Neuronal stem cell (in vitro differentiated cells): ENCODE data around the gene LRMDA.
A peak's percentile ranks its signal among the peaks of the same experiment; 100 is the strongest.

Experiments used
- DNase-seq: peaks from one replicate; pipeline ENCODE4 v3.0.0-alpha.2; 2013; ENCODE audit warnings: low spot score
- H2AFZ ChIP-seq: one replicate; pipeline ENCODE4 v1.6.1; 2013; ENCODE audit warnings: mild to moderate bottlenecking, low read length, inconsistent platforms
- H2AK5ac ChIP-seq: 2 replicates; pipeline ENCODE4 v1.6.1; 2013; ENCODE audit warnings: low read depth, mild to moderate bottlenecking, inconsistent platforms, low read length, moderate library complexity, mixed read lengths
- H2BK120ac ChIP-seq: 2 replicates; pipeline ENCODE4 v1.6.1; 2013; ENCODE audit warnings: low read depth, mild to moderate bottlenecking, inconsistent platforms, low read length, moderate library complexity, mixed read lengths
- H2BK12ac ChIP-seq: one replicate; pipeline ENCODE4 v1.6.1; 2013; ENCODE audit warnings: low read length, inconsistent platforms
- H2BK15ac ChIP-seq: 2 replicates; pipeline ENCODE4 v1.6.1; 2013; ENCODE audit warnings: mild to moderate bottlenecking, low read length, inconsistent platforms, mixed read lengths
- H2BK5ac ChIP-seq: one replicate; pipeline ENCODE4 v1.6.1; 2013; ENCODE audit warnings: inconsistent platforms, mild to moderate bottlenecking, low read length, moderate library complexity
- H3K14ac ChIP-seq: one replicate; pipeline ENCODE4 v1.6.1; 2013; ENCODE audit warnings: low read length, inconsistent platforms
- H3K18ac ChIP-seq: 2 replicates; pipeline ENCODE4 v1.6.1; 2013; ENCODE audit warnings: low read length, inconsistent platforms
- H3K23ac ChIP-seq: 2 replicates; pipeline ENCODE4 v1.6.1; 2013; ENCODE audit warnings: low read depth, mild to moderate bottlenecking, mixed read lengths, low read length, inconsistent platforms; ENCODE audit not compliant: poor library complexity
- H3K27ac ChIP-seq: replicated peaks from 3 replicates; pipeline ENCODE4 v1.5.1; 2013; ENCODE audit warnings: low read length, inconsistent platforms
- H3K27me3 ChIP-seq, 3 experiments: 2 replicates each; pipeline ENCODE4 v1.6.1; 2013; ENCODE audit warnings: low read length in 3 of 3, mild to moderate bottlenecking in 2 of 3, inconsistent platforms in 1 of 3, low read depth in 1 of 3, mixed read lengths in 1 of 3, moderate library complexity in 1 of 3; ENCODE audit not compliant: control insufficient read depth in 3 of 3, insufficient read depth in 3 of 3
- H3K36me3 ChIP-seq, 2 donors: replicated peaks in 1 of 2; 2 replicates each; pipeline ENCODE4 v1.6.1; 2013; ENCODE audit warnings: low read length in 2 of 2; ENCODE audit not compliant: control insufficient read depth in 2 of 2, insufficient read depth in 2 of 2
- H3K4ac ChIP-seq: 2 replicates; pipeline ENCODE4 v1.6.1; 2013; ENCODE audit warnings: inconsistent platforms, mild to moderate bottlenecking, low read length, moderate library complexity
- H3K4me1 ChIP-seq, 2 donors: 1 replicate in 1 of 2; 2 replicates in 1 of 2; pipeline ENCODE4 v1.6.1; 2013; ENCODE audit warnings: low read length in 2 of 2, low read depth in 1 of 2; ENCODE audit not compliant: control insufficient read depth in 2 of 2, insufficient read depth in 1 of 2
- H3K4me2 ChIP-seq: one replicate; pipeline ENCODE4 v1.6.1; 2013; ENCODE audit warnings: mild to moderate bottlenecking, low read length, inconsistent platforms; ENCODE audit not compliant: insufficient read depth, poor library complexity, severe bottlenecking
- H3K4me3 ChIP-seq, 2 donors: 2 replicates each; pipeline ENCODE4 v1.5.1; 2013; ENCODE audit warnings: low read length in 2 of 2, mild to moderate bottlenecking in 2 of 2, inconsistent platforms in 1 of 2, moderate library complexity in 1 of 2
- H3K79me1 ChIP-seq: one replicate; pipeline ENCODE4 v1.6.1; 2013; ENCODE audit warnings: low read depth, mild to moderate bottlenecking, inconsistent platforms, low read length, moderate library complexity
- H3K9ac ChIP-seq: one replicate; pipeline ENCODE4 v1.6.1; 2013; ENCODE audit warnings: mild to moderate bottlenecking, low read depth, low read length, inconsistent platforms; ENCODE audit not compliant: poor library complexity
- H3K9me3 ChIP-seq, 2 donors: replicated peaks in 1 of 2; 2 replicates each; pipeline versions ENCODE3 to v1.6.1; 2013; ENCODE audit warnings: low read length in 2 of 2, mild to moderate bottlenecking in 2 of 2, inconsistent platforms in 1 of 2, low read depth in 1 of 2, mixed read lengths in 1 of 2, moderate library complexity in 1 of 2; ENCODE audit not compliant: control insufficient read depth in 2 of 2, insufficient read depth in 1 of 2
- H4K8ac ChIP-seq: one replicate; pipeline ENCODE4 v1.6.1; 2013; ENCODE audit warnings: low read depth, mild to moderate bottlenecking, inconsistent platforms, low read length, moderate library complexity
- H4K91ac ChIP-seq: one replicate; pipeline ENCODE4 v1.6.1; 2013; ENCODE audit warnings: low read length, low read depth, mild to moderate bottlenecking, inconsistent platforms; ENCODE audit not compliant: poor library complexity
- WGBS, 2 donors: extraction: QIAGEN DNeasy Blood & Tissue Kit; methylation state at CpG; one replicate each; pipeline ENCODE4 v1.1.7; 2013; ENCODE audit warnings: missing lambda C conversion rate in 2 of 2, mixed read lengths in 1 of 2; ENCODE audit not compliant: insufficient read length in 2 of 2, insufficient replicate concordance in 1 of 2; ENCODE audit errors: extremely low coverage in 2 of 2; 5-methylcytosine and 5-hydroxymethylcytosine counted together

Gene LRMDA

GRCh38 chr10:75398200-75398691, 33.2 kb upstream of the LRMDA start:
- H2BK5ac ChIP-seq, result no peak overlapping the region
- H4K8ac ChIP-seq, result no peak overlapping the region
- H2BK12ac ChIP-seq, result no peak overlapping the region
- no peak overlapping the region for H2BK120ac ChIP-seq
- H3K4me3 ChIP-seq, result peak overlapping the region in 1 of 2 donors; percentile 79
- H3K4me2 ChIP-seq, result peak overlapping the region; percentile 100
- H3K4ac ChIP-seq, result no peak overlapping the region
- no peak overlapping the region for H3K18ac ChIP-seq
- H3K14ac ChIP-seq, result no peak overlapping the region
- H3K36me3 ChIP-seq, result peaks cover 0 to 24% of the 10 kb centered on the region in 2 donors
- no peak overlapping the region for H2AFZ ChIP-seq
- peak overlapping the region; percentile 67 for H2BK15ac ChIP-seq
- no peak overlapping the region for H4K91ac ChIP-seq
- peak overlapping the region; percentile 86 for H3K9ac ChIP-seq
- H3K9me3 ChIP-seq, result peaks cover 0 to 2% of the 10 kb centered on the region in 2 donors
- H3K27ac ChIP-seq, result no peak overlapping the region
- peak overlapping the region; percentile 16 for H3K23ac ChIP-seq
- DNase-seq, result no peak
- peaks cover 0 to 50% (median 16%) of the 10 kb centered on the region in 3 experiments for H3K27me3 ChIP-seq
- H3K79me1 ChIP-seq, result peaks cover 20% of the 10 kb centered on the region
- peaks cover 5 to 13% of the 10 kb centered on the region in 2 donors for H3K4me1 ChIP-seq
- no CpG with 5 or more reads among the region's 17 CpGs for WGBS, 2 donors
- no peak overlapping the region for H2AK5ac ChIP-seq

DNA sequence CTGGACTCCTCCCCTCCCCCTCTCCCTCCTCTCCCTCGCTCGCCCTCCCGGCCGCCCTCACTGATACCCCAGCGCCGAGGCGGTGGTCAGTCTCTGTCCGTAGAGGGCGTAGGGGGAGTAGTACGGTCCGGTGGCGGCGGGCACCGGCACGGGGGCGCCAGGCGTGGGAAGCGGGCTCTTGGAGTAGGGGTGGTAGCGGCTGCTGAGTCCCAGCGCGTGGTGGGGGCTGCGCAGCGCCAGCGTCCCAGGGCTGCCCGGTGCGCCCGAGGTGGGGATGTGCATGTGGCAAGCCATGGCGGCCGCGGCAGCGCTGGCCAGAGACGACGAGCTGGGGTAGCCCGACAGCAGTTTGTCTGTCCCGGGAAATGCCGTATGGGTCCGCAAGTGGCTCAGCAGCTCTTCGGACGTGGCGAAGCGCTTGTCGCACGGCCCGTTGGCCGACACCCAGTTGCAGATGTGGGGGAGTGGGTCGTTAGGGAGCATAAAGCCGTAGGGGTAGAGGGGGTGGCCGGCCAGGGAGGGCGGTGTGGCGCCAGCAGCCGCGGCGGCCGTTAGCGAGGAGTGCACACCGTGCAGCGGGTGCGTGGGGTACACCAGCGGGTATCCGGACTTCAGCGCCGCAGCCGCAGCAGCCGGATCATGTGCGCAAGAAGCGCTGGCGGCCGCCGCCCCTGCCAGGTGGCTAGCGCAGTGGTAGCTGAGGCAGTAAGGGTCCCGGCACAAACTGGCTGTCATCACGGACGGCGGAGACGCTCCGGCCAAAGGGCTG, 32.5 kb upstream of the LRMDA start:
- Histone ChIP-seq H3K4me3 (peak overlapping the region; percentile 59 to 79), H3K23ac (peak overlapping the region; percentile 16), H3K27me3 (peaks cover 0 to 50% (median 16%) of the 10 kb centered on the region in 3 experiments)

DNA sequence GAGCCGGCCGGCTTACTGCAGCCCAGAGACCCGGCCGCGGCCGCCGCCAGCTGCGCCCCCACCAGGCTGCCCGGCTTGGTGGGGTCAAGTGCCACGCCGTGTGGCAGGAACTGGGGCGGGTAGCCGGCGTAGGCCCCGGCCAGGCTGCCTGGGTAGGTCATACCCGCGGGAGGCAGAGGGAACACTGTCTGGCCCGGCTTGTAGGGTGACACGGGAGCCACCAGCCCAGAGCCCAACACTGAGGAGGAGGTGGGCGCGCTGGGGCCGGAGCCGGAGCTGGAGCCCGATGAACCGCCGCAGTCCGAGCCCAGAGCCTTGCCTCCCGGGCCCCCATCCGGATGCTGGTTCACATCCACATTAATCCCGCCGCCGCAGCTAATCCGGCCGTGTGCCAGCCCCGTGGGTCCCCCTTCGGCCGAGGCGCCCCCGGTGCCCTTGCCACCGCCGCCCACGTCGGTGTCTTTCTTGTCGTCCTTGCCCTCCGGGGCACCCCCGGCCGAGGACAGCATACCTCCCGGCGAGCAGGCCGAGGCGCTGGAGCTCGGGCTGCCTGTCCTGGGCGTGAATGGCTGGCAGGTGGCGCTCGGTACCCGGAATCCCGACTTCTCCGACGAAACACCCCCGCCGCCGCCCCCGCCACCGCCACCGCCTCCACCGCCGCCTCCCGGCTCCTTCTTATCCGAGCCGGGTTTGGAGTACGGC, 31.8 kb upstream of the LRMDA start:
- Histone ChIP-seq H3K4me2 (peak overlapping the region; percentile 100), H4K8ac (no peak overlapping the region), H3K27me3 (peaks cover 0 to 51% (median 16%) of the 10 kb centered on the region in 3 experiments), H2AFZ (peak overlapping the region; percentile 100), H2BK120ac (peak overlapping the region; percentile 91), H3K14ac (peak overlapping the region; percentile 25), H3K36me3 (peaks cover 0 to 24% of the 10 kb centered on the region in 2 donors), H3K4me3 (peak overlapping the region; percentile 59 to 88), H3K18ac (peak overlapping the region; percentile 98), H3K27ac (no peak overlapping the region), H3K4me1 (peaks cover 8 to 15% of the 10 kb centered on the region in 2 donors), H3K9ac (peak overlapping the region; percentile 86), H3K4ac (no peak overlapping the region), H2BK5ac (peak overlapping the region; percentile 94), H3K9me3 (peaks cover 0 to 2% of the 10 kb centered on the region in 2 donors), H4K91ac (no peak overlapping the region), H3K23ac (peak overlapping the region; percentile 55), H2AK5ac (peak overlapping the region; percentile 70), H2BK12ac (no peak overlapping the region), H3K79me1 (peaks cover 20% of the 10 kb centered on the region), H2BK15ac (peak overlapping the region; percentile 89)
- WGBS, 2 donors, result no CpG with 5 or more reads among the region's 71 CpGs
- DNase-seq, result peak; percentile 75

More for the DNA sequence above, 32.5 kb upstream of the LRMDA start:
- no peak overlapping the region for H3K27ac ChIP-seq
- no peak overlapping the region for H2BK12ac ChIP-seq
- peak overlapping the region; percentile 67 for H2BK15ac ChIP-seq
- peak overlapping the region; percentile 86 for H3K9ac ChIP-seq
- H3K4me2 ChIP-seq, result peak overlapping the region; percentile 100
- peak overlapping the region; percentile 70 for H2AK5ac ChIP-seq
- DNase-seq, result peak; percentile 47
- H3K9me3 ChIP-seq, result peaks cover 0 to 2% of the 10 kb centered on the region in 2 donors
- no peak overlapping the region for H2AFZ ChIP-seq
- H4K91ac ChIP-seq, result no peak overlapping the region
- H3K14ac ChIP-seq, result peak overlapping the region; percentile 25
- no peak overlapping the region for H3K4ac ChIP-seq
- H4K8ac ChIP-seq, result no peak overlapping the region
- H2BK120ac ChIP-seq, result peak overlapping the region; percentile 67
- H2BK5ac ChIP-seq, result peak overlapping the region; percentile 9
- no CpG with 5 or more reads among the region's 76 CpGs for WGBS, 2 donors
- H3K4me1 ChIP-seq, result peaks cover 8 to 13% of the 10 kb centered on the region in 2 donors
- peaks cover 20% of the 10 kb centered on the region for H3K79me1 ChIP-seq
- peak overlapping the region; percentile 66 for H3K18ac ChIP-seq
- H3K36me3 ChIP-seq, result peaks cover 0 to 24% of the 10 kb centered on the region in 2 donors
